H54 (cell line): ENCODE results near the gene ACD.

Source experiments
- DNase-seq: peaks from one replicate; pipeline ENCODE4 v3.0.0; 2011; ENCODE audit warnings: low spot score, mixed read lengths; ENCODE audit not compliant: insufficient read length
- FAIRE-seq: peaks from 3 replicates; lab custom pipeline; 2011; peaks lifted over from hg19 to GRCh38; lab: Jason Lieb, UNC
- POLR2A ChIP-seq: IDR thresholded peaks from 2 replicates; pipeline ENCODE4 v1.6.1; 2011; ENCODE audit warnings: low read depth, mild to moderate bottlenecking, low read length

The ACD gene

DNA sequence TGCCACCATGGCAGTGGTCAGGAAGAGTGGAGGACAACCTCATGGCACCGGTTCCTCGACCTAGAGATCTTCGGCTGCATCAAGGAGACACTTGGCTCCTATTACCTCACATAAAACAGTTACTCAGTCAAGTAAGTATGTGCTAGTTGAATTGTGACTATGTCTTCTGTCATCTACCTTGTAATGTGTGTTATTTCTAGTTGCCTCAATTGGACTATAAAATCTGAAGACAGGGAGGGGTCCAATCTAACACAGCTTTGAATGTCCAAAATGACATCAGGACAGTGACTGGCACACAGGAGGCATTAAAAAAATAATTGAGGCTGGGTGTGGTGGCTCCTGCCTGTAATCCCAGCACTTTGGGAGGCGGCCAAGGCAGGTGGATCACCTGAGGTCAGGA, 23.7 kb upstream of the ACD start:
- FAIRE-seq (no peak), DNase-seq (no peak)
- no peak for TF ChIP-seq POLR2A

- no peak for TF ChIP-seq POLR2A
- FAIRE-seq (no peak), DNase-seq (no peak)
These were observed 20.2 kb upstream of the ACD start for GRCh38 chr16:67679935-67680897.

GRCh38 chr16:67678354-67679023, 18.4 kb upstream of the ACD start:
- DNase-seq (no peak), FAIRE-seq (no peak)
- TF ChIP-seq POLR2A: no peak

DNA sequence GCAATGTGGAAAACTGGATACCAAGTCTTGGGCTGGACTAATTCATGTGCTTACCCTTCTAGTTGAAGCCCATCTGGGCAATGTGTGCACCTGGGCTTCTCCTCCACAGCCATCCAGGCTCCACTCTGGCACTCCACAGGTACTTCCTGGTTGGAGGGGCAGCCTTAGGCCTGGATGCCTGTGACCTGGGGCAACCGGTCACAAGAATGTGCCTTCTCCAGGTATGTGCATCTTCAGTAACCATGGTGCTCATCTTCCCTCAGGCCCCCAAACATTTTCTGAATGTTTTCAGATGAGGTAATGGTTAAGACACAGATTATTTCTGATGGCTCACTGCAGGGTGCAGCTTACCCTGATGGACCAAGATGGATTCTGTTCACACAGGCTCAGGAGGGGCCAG, 17.7 kb upstream of the ACD start:
- no peak for TF ChIP-seq POLR2A
- DNase-seq: no peak
- FAIRE-seq: no peak

DNA sequence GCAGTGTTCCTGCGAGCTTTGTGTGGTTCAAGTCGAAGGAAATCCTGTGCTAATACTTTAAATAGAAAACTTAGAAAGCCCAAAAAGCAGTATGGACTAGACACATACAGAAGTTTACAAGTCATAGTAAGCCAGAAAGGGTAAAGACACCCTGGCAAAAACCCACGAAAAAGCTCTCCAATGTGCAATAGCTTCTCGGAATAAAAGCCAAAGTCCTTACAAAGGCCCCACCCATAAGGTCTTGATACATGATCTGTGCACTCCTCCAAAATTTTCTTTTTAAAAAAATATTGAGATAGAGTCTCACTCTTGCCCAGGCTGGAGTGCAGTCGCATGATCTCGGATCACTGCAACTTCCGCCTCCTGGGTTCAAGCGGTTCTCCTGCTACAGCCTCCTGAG, 16.9 kb upstream of the ACD start:
- FAIRE-seq (no peak), DNase-seq (no peak)
- no peak for TF ChIP-seq POLR2A

DNA sequence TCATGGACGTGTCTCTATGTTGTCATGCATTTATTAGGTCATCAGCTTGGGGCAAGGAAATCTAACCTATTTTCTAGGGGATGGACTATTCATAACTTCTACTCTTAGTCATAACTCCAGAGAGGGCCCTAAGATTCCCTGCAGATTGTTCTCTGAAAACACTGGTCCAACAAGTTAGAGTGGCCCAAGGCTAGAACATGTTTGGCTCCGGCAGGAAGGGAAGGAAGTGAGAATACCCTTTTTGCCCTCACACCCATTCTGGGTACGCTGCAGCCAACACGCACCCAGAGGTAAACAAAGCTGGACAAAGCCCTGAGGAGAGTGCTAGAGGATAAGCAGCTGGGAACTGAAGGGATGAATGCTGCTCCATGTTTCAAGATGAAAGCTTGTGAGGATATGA, 16.5 kb upstream of the ACD start:
- FAIRE-seq: no peak

GRCh38 chr16:67675999-67676398, 15.9 kb upstream of the ACD start:
- FAIRE-seq (no peak), DNase-seq (no peak)
- no peak for TF ChIP-seq POLR2A

More for the DNA sequence above, 16.5 kb upstream of the ACD start:
- no peak for DNase-seq
- no peak for TF ChIP-seq POLR2A

- DNase-seq: no peak
- FAIRE-seq: no peak
- TF ChIP-seq POLR2A: no peak
These were observed 15.5 kb upstream of the ACD start for GRCh38 chr16:67675579-67675935.

GRCh38 chr16:67674851-67675578, 15.0 kb upstream of the ACD start:
- no peak for TF ChIP-seq POLR2A
- DNase-seq (peak; percentile 26), FAIRE-seq (no peak)

DNA sequence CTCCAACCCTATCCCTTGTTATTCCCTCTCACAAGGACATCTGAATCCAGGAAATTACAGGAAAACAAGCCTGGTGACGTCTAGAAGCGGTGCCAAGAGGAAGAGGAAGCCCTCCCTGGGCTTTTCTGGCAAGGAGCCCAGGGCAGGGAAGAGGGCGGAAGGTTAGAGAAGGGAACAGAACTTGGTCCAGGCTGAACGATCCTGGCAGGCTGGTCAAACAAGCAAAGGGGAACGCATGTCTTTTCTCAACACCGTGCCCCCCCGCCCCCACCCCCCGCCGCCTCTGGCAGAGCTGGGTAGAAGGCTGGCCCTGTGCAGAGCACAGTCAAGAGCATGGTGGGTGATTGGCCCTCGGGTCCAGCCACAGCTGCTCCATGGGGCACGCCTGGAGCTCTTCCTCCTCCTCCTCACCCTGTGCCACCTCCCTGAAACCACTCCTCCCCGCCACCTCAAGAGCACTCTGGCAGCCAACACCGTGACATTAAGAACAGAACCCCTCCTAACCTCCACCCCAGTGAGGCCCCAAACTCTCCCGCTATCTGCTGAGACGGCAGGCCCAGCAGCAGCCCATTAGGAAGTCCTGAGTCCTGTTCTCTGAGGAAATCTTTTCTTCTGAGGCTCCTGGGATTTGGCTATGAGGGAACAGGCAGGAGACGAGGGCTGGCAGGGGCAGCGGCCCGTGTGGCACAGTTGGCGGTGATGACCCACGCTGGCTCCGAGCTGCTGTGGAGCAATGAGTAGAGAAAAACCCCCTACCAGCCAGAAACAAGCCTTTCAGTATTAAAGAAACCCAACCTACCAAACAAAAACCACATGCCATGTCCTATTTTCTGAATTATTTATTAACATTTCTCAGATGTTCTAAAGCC, 13.9 kb upstream of the ACD start:
- peak; percentile 21 for DNase-seq

GRCh38 chr16:67672739-67673662, 12.9 kb upstream of the ACD start:
- no peak for TF ChIP-seq POLR2A
- DNase-seq (peak; percentile 82), FAIRE-seq (peak; percentile 30)

More for the DNA sequence above, 13.9 kb upstream of the ACD start:
- FAIRE-seq: no peak
- no peak for TF ChIP-seq POLR2A

DNA sequence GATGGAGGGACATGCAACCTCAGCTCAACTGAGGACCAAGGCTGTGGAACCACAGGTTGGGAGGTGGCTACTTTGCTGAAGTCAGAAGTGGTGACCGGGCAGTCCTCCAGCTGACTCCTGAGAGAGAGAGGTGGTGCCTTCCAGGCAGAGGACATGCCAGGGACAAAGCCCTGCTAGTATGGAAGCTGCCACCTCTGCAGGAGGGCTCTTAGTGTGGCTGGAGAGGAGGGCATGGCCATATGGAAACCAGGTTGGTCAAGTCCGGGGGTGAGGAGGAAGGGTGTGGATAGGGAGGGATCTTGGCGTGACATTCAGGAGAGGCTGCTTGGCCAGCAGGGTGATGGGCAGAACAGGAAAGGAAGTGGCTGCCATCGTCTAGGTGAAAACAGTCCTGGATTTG, 12.2 kb upstream of the ACD start:
- DNase-seq: peak; percentile 26
- TF ChIP-seq POLR2A: no peak
- no peak for FAIRE-seq
